ENCODE data around the gene ABCC3.
"Not testable (repeated sequence)": the region's sequence is repeated elsewhere in the genome, so short reads cannot be mapped to it uniquely, and the experiment has no call there.

ABCC3 gene

GRCh38 chr17:50721194-50722010 lies 86.7 kb downstream of the ABCC3 start:
- in situ Hi-C loops (cut with MboI; ENCODE audit: low sequenced_read_pairs, unreplicated experiment) = no loop called here
- TF ChIP-seq CTCF (IDR thresholded peaks at IDR 0.05; ENCODE audit: borderline replicate concordance, control extremely low read depth, extremely low read depth, insufficient read depth, missing control alignments) = no peak
- peak; percentile 67 for DNase-seq (ENCODE audit: low spot score)

GRCh38 chr17:50722746-50723145 lies 88.1 kb downstream of the ABCC3 start:
- DNase-seq (ENCODE audit: low spot score) = no peak
- no peak for TF ChIP-seq CTCF (IDR thresholded peaks at IDR 0.05; ENCODE audit: borderline replicate concordance, control extremely low read depth, extremely low read depth, insufficient read depth, missing control alignments)
- in situ Hi-C loops (cut with MboI; ENCODE audit: low sequenced_read_pairs, unreplicated experiment) = no loop called here

GRCh38 chr17:50724622-50725021 lies 89.9 kb downstream of the ABCC3 start:
- in situ Hi-C loops (cut with MboI; ENCODE audit: low sequenced_read_pairs, unreplicated experiment); DNase-seq (ENCODE audit: low spot score): not testable (repeated sequence)

GRCh38 chr17:50725769-50726655 lies 91.3 kb downstream of the ABCC3 start:
- in situ Hi-C loops (cut with MboI; ENCODE audit: low sequenced_read_pairs, unreplicated experiment) = no loop called here
- no peak for DNase-seq (ENCODE audit: low spot score)

GRCh38 chr17:50728112-50728429 lies 93.4 kb downstream of the ABCC3 start:
- no peak for DNase-seq (ENCODE audit: low spot score)
- TF ChIP-seq CTCF (IDR thresholded peaks at IDR 0.05; ENCODE audit: borderline replicate concordance, control extremely low read depth, extremely low read depth, insufficient read depth, missing control alignments) = no peak
- in situ Hi-C loops (cut with MboI; ENCODE audit: low sequenced_read_pairs, unreplicated experiment) = no loop called here

More at GRCh38 chr17:50725769-50726655, 91.3 kb downstream of the ABCC3 start:
- TF ChIP-seq CTCF (IDR thresholded peaks at IDR 0.05; ENCODE audit: borderline replicate concordance, control extremely low read depth, extremely low read depth, insufficient read depth, missing control alignments) = no peak

- DNase-seq (ENCODE audit: low spot score) = no peak
- in situ Hi-C loops (cut with MboI; ENCODE audit: low sequenced_read_pairs, unreplicated experiment) = no loop called here
- TF ChIP-seq CTCF (IDR thresholded peaks at IDR 0.05; ENCODE audit: borderline replicate concordance, control extremely low read depth, extremely low read depth, insufficient read depth, missing control alignments) = no peak
Observed at GRCh38 chr17:50728881-50729765, 94.4 kb downstream of the ABCC3 start.
